Measurements from ENCODE around the gene CHMP4A.
"Not testable (repeated sequence)": the region's sequence is repeated elsewhere in the genome, so short reads cannot be mapped to it uniquely, and the experiment has no call there.

Gene CHMP4A

DNA sequence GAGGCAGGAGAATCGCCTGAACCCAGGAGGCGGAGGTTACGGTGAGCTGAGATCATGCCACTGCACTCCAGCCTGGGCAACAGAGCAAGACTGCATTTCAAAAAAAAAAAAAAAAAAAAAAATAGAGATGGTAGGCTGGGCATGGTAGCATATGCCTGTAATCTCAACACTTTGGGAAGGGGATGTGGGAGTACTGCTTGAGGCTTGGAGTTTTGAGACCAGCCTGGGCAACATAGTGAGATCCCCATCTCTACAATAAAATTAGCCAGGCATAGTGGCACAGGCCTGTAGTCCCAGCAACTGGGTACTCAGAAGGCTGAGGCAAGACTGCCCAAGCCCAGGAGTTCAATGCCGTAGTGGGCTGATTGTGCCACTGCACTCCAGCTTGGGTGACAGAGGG, 9.7 kb upstream of the CHMP4A start:
- H3K27ac ChIP-seq (ENCODE audit: insufficient read depth in 1 of 2, low read depth in 1 of 2, low read length in 2 of 2, poor library complexity in 1 of 2, severe bottlenecking in 2 of 2); H3K9me3 ChIP-seq (ENCODE audit: control extremely low read depth in 1 of 5, control insufficient read depth in 4 of 5, insufficient read depth in 2 of 5, low read depth in 1 of 5, low read length in 4 of 5); H3K4me1 ChIP-seq (ENCODE audit: control extremely low read depth in 1 of 4, control insufficient read depth in 4 of 4, insufficient read depth in 4 of 4, low read length in 3 of 4); DNase-seq; H3K4me3 ChIP-seq (ENCODE audit: control insufficient read depth in 1 of 7, extremely low read depth in 1 of 7, insufficient read depth in 4 of 7, low read depth in 2 of 7, low read length in 6 of 7); H3K27me3 ChIP-seq (replicated peaks in 2 of 5; ENCODE audit: control insufficient read depth in 4 of 5, insufficient read depth in 5 of 5, low read length in 4 of 5); H3K36me3 ChIP-seq (ENCODE audit: control insufficient read depth in 4 of 4, insufficient read depth in 4 of 4, low read length in 3 of 4); POLR2A ChIA-PET: not testable (repeated sequence)
- 100% methylated on average over 1 of the region's 4 CpGs for WGBS (ENCODE audit: insufficient coverage)
- CTCF ChIA-PET, result interaction anchor here (1.0 to 1.5 kb wide), 2 partner anchors 19 to 27 kb away, joined by 3 to 4 read pairs; partner anchors contain the start of genes TINF2 and TM9SF1

DNA sequence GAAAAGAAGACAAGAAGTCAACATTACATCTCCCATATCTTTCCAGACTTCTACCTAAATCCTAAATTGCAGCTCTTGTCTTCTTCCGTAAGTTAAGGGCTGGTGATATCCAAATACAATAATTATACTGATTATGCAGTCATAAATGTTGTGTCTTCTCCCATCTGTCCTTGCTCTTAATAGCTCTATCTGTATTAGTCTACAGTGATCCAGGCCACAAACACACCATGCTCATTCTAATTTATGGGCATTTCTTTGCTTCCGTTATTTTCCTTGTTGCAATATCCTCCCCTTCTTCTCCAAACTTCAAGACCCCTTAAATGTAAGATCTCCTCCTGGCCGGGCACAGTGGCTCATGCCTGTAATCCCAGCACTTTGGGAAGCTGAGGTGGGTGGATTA, 6.2 kb upstream of the CHMP4A start:
- POLR2A ChIA-PET, result no interaction called here
- Histone ChIP-seq H3K4me1 (ENCODE audit: control extremely low read depth in 1 of 4, control insufficient read depth in 4 of 4, insufficient read depth in 4 of 4, low read length in 3 of 4) (peaks cover 0 to 18% (median 12%) of the 10 kb centered on the region in 4 experiments), H3K9me3 (ENCODE audit: control extremely low read depth in 1 of 5, control insufficient read depth in 4 of 5, insufficient read depth in 2 of 5, low read depth in 1 of 5, low read length in 4 of 5) (no peaks in the 10 kb centered on the region), H3K27me3 (replicated peaks in 2 of 5; ENCODE audit: control insufficient read depth in 4 of 5, insufficient read depth in 5 of 5, low read length in 4 of 5) (no peaks in the 10 kb centered on the region), H3K4me3 (ENCODE audit: control insufficient read depth in 1 of 7, extremely low read depth in 1 of 7, insufficient read depth in 4 of 7, low read depth in 2 of 7, low read length in 6 of 7) (no peak overlapping the region), H3K36me3 (ENCODE audit: control insufficient read depth in 4 of 4, insufficient read depth in 4 of 4, low read length in 3 of 4) (peaks cover 0 to 15% (median 9%) of the 10 kb centered on the region in 4 experiments), H3K27ac (ENCODE audit: insufficient read depth in 1 of 2, low read depth in 1 of 2, low read length in 2 of 2, poor library complexity in 1 of 2, severe bottlenecking in 2 of 2) (no peak overlapping the region)
- WGBS (ENCODE audit: insufficient coverage), result 100% methylated on average over 1 of the region's 3 CpGs
- CTCF ChIA-PET, result interaction anchor here (0.9 to 2.3 kb wide), 6 partner anchors 9 to 79 kb away, joined by 3 to 4 read pairs (median 4); partner anchors contain the start of gene TINF2
- DNase-seq, result no peak

DNA sequence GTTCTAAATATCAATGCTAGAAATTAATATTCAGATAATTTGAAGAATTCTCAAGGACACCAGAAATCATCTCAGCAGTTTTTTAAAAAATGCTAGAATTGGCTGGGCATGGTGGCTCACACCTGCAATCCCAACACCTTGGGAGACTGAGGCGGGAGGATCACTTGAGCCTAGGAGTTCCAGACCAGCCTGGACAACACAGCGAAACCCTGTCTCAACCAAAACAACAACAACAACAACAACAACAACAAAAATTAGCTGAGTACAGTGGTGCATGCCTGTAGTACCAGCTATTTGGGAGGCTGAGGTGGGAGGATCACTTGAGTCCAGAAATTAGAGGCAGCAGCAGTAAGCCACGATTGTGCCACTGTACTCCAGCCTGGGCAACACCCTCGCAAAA, 5.8 kb upstream of the CHMP4A start:
- Histone ChIP-seq H3K9me3 (ENCODE audit: control extremely low read depth in 1 of 5, control insufficient read depth in 4 of 5, insufficient read depth in 2 of 5, low read depth in 1 of 5, low read length in 4 of 5) (no peaks in the 10 kb centered on the region), H3K4me1 (ENCODE audit: control extremely low read depth in 1 of 4, control insufficient read depth in 4 of 4, insufficient read depth in 4 of 4, low read length in 3 of 4) (peaks cover 1 to 23% (median 14%) of the 10 kb centered on the region in 4 experiments), H3K4me3 (ENCODE audit: control insufficient read depth in 1 of 7, extremely low read depth in 1 of 7, insufficient read depth in 4 of 7, low read depth in 2 of 7, low read length in 6 of 7) (no peak overlapping the region), H3K36me3 (ENCODE audit: control insufficient read depth in 4 of 4, insufficient read depth in 4 of 4, low read length in 3 of 4) (peaks cover 0 to 17% (median 9%) of the 10 kb centered on the region in 4 experiments), H3K27ac (ENCODE audit: insufficient read depth in 1 of 2, low read depth in 1 of 2, low read length in 2 of 2, poor library complexity in 1 of 2, severe bottlenecking in 2 of 2) (no peak overlapping the region), H3K27me3 (replicated peaks in 2 of 5; ENCODE audit: control insufficient read depth in 4 of 5, insufficient read depth in 5 of 5, low read length in 4 of 5) (no peaks in the 10 kb centered on the region)
- no peak for DNase-seq
- POLR2A ChIA-PET, result no interaction called here
- CTCF ChIA-PET, result interaction anchor here (0.9 to 2.3 kb wide), 5 partner anchors 9 to 80 kb away, joined by 3 to 4 read pairs (median 4); partner anchors contain the start of gene TINF2
- WGBS (ENCODE audit: insufficient coverage), result 100% methylated on average over 1 of the region's 4 CpGs

DNA sequence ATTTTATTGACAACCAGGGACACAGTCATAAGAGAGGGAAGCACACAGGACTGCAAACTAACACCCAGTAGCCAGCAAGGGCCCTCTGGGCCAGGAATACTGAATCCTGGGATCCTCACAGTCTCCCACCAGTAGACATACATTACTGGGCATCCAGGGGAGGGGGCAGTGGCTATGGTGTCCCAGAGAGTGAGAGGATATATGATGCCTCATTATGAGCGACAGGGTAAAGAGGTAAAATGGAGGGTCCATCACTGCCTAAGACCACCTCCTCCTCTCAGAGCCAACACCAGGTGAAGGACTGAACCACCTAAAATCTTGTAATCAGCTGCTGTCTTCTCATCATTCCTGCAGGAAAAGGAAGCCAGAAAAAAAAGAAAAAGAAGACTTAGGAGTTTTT, 3.6 kb upstream of the CHMP4A start:
- H3K4me3 ChIP-seq (ENCODE audit: control insufficient read depth in 1 of 7, extremely low read depth in 1 of 7, insufficient read depth in 4 of 7, low read depth in 2 of 7, low read length in 6 of 7); H3K9me3 ChIP-seq (ENCODE audit: control extremely low read depth in 1 of 5, control insufficient read depth in 4 of 5, insufficient read depth in 2 of 5, low read depth in 1 of 5, low read length in 4 of 5); H3K27me3 ChIP-seq (replicated peaks in 2 of 5; ENCODE audit: control insufficient read depth in 4 of 5, insufficient read depth in 5 of 5, low read length in 4 of 5); POLR2A ChIA-PET; DNase-seq; H3K27ac ChIP-seq (ENCODE audit: insufficient read depth in 1 of 2, low read depth in 1 of 2, low read length in 2 of 2, poor library complexity in 1 of 2, severe bottlenecking in 2 of 2): not testable (repeated sequence)
- Histone ChIP-seq H3K4me1 (ENCODE audit: control extremely low read depth in 1 of 4, control insufficient read depth in 4 of 4, insufficient read depth in 4 of 4, low read length in 3 of 4) (peaks cover 7 to 33% (median 26%) of the 10 kb centered on the region in 4 experiments), H3K36me3 (ENCODE audit: control insufficient read depth in 4 of 4, insufficient read depth in 4 of 4, low read length in 3 of 4) (peaks cover 0 to 17% (median 9%) of the 10 kb centered on the region in 4 experiments)
- CTCF ChIA-PET, result interaction anchor here (0.9 to 3.4 kb wide), 7 partner anchors 16 to 91 kb away, joined by 3 to 31 read pairs (median 7); partner anchors contain the start of genes CIDEB, GMPR2, NEDD8 and TINF2
- WGBS (ENCODE audit: insufficient coverage), result no CpG with 5 or more reads among the region's 1 CpG

DNA sequence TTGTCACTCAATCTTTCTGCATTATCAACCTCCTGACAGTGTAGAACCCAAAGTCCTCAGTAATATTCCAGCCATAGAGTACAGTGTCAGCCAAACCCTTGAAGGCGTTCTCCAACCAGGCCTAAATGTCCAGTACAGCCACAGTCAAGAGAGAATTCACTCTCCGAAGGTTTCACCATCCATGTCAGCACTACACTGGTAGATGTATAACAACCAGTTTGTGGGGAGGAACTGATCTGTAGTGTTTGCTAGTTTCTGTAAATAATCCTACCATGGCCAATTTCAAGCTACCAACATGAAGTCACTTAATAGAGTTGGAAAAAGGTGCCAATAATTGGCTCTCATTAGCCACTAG, 3.0 kb upstream of the CHMP4A start:
- DNase-seq, result no peak
- POLR2A ChIA-PET, result interaction anchor here (0.8 kb wide), 1 partner anchor 26 kb away, joined by 3 read pairs; the partner anchor contains the start of gene TINF2

DNA sequence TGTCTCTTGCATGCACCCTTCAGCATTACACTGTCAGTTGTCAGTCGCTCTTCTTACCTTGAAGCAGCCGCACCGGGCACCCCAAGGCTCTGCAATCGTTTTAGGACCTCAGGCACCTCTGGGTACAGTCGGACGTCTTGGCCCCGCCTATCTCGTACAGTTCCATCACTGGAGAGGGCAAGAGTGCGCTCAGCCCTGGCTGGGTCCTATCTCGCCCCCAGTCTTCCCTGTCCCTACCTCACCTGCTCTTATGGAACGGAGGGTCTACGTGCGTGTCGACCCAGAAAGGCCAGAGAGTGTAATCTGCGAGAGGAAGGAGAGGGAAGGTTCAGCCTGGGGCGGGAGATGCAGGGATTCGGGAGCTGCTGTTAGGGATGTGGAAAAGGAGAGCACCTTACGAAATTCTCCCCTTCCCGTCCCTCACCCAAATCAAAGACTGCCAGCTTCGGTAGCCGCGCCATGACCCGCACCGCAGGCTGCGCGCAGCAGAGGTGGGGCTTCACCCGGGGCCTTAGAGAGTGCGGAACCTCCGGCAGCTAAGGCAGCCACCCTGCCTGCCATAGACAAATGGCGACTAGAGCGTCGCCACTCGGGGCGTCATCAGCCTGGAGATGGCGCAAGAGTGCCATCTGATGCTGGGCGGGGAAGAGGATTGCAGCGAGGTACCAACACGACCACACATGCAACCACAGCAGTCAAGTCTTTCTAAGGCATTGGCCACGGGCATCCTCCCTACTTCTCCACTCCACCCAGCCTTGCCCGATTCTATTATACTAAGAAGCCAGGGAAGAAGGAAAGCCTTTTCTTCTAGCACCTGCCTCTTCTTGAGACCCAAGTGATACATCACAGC, 2.4 kb upstream of the CHMP4A start, which contains the start of gene MDP1:
Gene MDP1 (minus strand): TSS at position 572 of the 850 bp plus-strand sequence. CDS start 111 bp downstream, at position 461.
- H3K36me3 ChIP-seq (ENCODE audit: control insufficient read depth in 4 of 4, insufficient read depth in 4 of 4, low read length in 3 of 4), result peaks cover 0 to 25% (median 12%) of the 10 kb centered on the region in 4 experiments
- peak; percentile 94 to 97 (median 96) for DNase-seq
- H3K4me1 ChIP-seq (ENCODE audit: control extremely low read depth in 1 of 4, control insufficient read depth in 4 of 4, insufficient read depth in 4 of 4, low read length in 3 of 4), result peaks cover 7 to 33% (median 26%) of the 10 kb centered on the region in 4 experiments
- H3K27ac ChIP-seq (ENCODE audit: insufficient read depth in 1 of 2, low read depth in 1 of 2, low read length in 2 of 2, poor library complexity in 1 of 2, severe bottlenecking in 2 of 2), result peak within 1 kb of the TSS; percentile 54 to 84
- ChIA-PET POLR2A (interaction anchor here (0.6 to 1.3 kb wide), 5 partner anchors 26 to 55 kb away, joined by 3 to 4 read pairs (median 3); partner anchors contain the start of genes IPO4 and TINF2), CTCF (interaction anchor here (0.8 to 3.4 kb wide), 18 partner anchors 10 to 150 kb away, joined by 3 to 31 read pairs (median 5); partner anchors contain the start of genes CIDEB, GMPR2, NEDD8 and RABGGTA)
- under 1% methylated on average over 30 of the region's 40 CpGs for WGBS (ENCODE audit: insufficient coverage)
- no peaks in the 10 kb centered on the region for H3K27me3 ChIP-seq (replicated peaks in 2 of 5; ENCODE audit: control insufficient read depth in 4 of 5, insufficient read depth in 5 of 5, low read length in 4 of 5)
- peak within 1 kb of the TSS; percentile 53 to 99 (median 99) for H3K4me3 ChIP-seq (ENCODE audit: control insufficient read depth in 1 of 7, extremely low read depth in 1 of 7, insufficient read depth in 4 of 7, low read depth in 2 of 7, low read length in 6 of 7)
- no peaks in the 10 kb centered on the region for H3K9me3 ChIP-seq (ENCODE audit: control extremely low read depth in 1 of 5, control insufficient read depth in 4 of 5, insufficient read depth in 2 of 5, low read depth in 1 of 5, low read length in 4 of 5)

More for the DNA sequence above, 3.0 kb upstream of the CHMP4A start:
- CTCF ChIA-PET, result interaction anchor here (0.8 to 3.4 kb wide), 18 partner anchors 9 to 149 kb away, joined by 3 to 31 read pairs (median 5); partner anchors contain the start of genes CIDEB, GMPR2, NEDD8 and RABGGTA
- Histone ChIP-seq H3K9me3 (ENCODE audit: control extremely low read depth in 1 of 5, control insufficient read depth in 4 of 5, insufficient read depth in 2 of 5, low read depth in 1 of 5, low read length in 4 of 5) (no peaks in the 10 kb centered on the region), H3K36me3 (ENCODE audit: control insufficient read depth in 4 of 4, insufficient read depth in 4 of 4, low read length in 3 of 4) (peaks cover 0 to 20% (median 10%) of the 10 kb centered on the region in 4 experiments), H3K27ac (ENCODE audit: insufficient read depth in 1 of 2, low read depth in 1 of 2, low read length in 2 of 2, poor library complexity in 1 of 2, severe bottlenecking in 2 of 2) (no peak overlapping the region), H3K4me3 (ENCODE audit: control insufficient read depth in 1 of 7, extremely low read depth in 1 of 7, insufficient read depth in 4 of 7, low read depth in 2 of 7, low read length in 6 of 7) (peak overlapping the region in 3 of 7 experiments; percentile 99), H3K4me1 (ENCODE audit: control extremely low read depth in 1 of 4, control insufficient read depth in 4 of 4, insufficient read depth in 4 of 4, low read length in 3 of 4) (peaks cover 7 to 33% (median 26%) of the 10 kb centered on the region in 4 experiments), H3K27me3 (replicated peaks in 2 of 5; ENCODE audit: control insufficient read depth in 4 of 5, insufficient read depth in 5 of 5, low read length in 4 of 5) (no peaks in the 10 kb centered on the region)
- WGBS (ENCODE audit: insufficient coverage), result no CpG with 5 or more reads among the region's 2 CpGs

Measured in common myeloid progenitor, CD34-positive (primary cell).